ENCODE results near the gene CDYL2. TPM values are rescaled to one million over a fixed set of nuclear protein-coding genes. Genes with fewer than 3 reads are reported as not detected.

CDYL2 gene
- total RNA-seq, 2 experiments from 2014 or later, result 10.4 to 11.4 TPM

GRCh38 chr16:80640316-80640715, 164.1 kb downstream of the CDYL2 start:
- Mint-ChIP-seq H3K27me3 (no peaks in the 10 kb centered on the region), H3K4me1 (ENCODE audit: low read depth) (no peaks in the 10 kb centered on the region), H3K9me3 (peaks cover 4% of the 10 kb centered on the region), H3K4me3 (no peak overlapping the region), H3K27ac (no peak overlapping the region), H3K36me3 (ENCODE audit: low read depth) (peaks cover under 1% of the 10 kb centered on the region)
- no peak for ATAC-seq
- POLR2A ChIA-PET, result no interaction called here
- no peak for DNase-seq
- CTCF ChIA-PET, result no interaction called here
- intact Hi-C loops (cut with micrococcal nuclease), result no loop called here
- TF ChIP-seq CTCF (IDR thresholded peaks at IDR 0.05), result no peak

DNA sequence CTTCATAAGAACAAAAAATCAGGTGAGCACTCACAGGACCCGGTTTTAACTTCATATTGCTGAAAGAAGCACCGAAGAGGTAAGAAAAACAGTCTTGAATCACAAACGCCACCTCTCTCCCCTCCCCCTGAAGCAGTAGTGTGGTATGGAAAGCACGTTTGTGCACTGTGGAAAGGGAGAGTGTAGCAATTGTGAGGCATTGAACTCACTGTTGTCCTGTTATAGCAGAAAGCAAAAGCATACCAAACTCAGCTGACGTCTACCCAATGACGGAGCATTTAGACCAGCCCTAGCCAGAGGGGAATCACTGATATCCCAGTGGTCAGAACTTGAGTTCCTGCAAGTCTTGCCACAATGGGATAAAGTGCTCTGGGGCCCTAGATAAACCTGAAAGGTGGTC, 164.8 kb downstream of the CDYL2 start:
- Mint-ChIP-seq H3K27ac (no peak overlapping the region), H3K36me3 (ENCODE audit: low read depth) (peaks cover 3% of the 10 kb centered on the region), H3K9me3 (peaks cover 6% of the 10 kb centered on the region), H3K27me3 (no peaks in the 10 kb centered on the region), H3K4me1 (ENCODE audit: low read depth) (no peaks in the 10 kb centered on the region), H3K4me3 (no peak overlapping the region)
- TF ChIP-seq CTCF (IDR thresholded peaks at IDR 0.05), result no peak
- ChIA-PET POLR2A (no interaction called here), CTCF (no interaction called here)
- intact Hi-C loops (cut with micrococcal nuclease), result no loop called here
- no peak for DNase-seq
- no peak for ATAC-seq

GRCh38 chr16:80637621-80638020, 166.8 kb downstream of the CDYL2 start:
- ChIA-PET POLR2A (no interaction called here), CTCF (no interaction called here)
- Mint-ChIP-seq H3K9me3 (peaks cover 9% of the 10 kb centered on the region), H3K4me1 (ENCODE audit: low read depth) (no peaks in the 10 kb centered on the region), H3K4me3 (no peak overlapping the region), H3K27me3 (no peaks in the 10 kb centered on the region), H3K27ac (no peak overlapping the region), H3K36me3 (ENCODE audit: low read depth) (peaks cover 4% of the 10 kb centered on the region)
- DNase-seq, result no peak
- intact Hi-C loops (cut with micrococcal nuclease), result no loop called here
- no peak for TF ChIP-seq CTCF (IDR thresholded peaks at IDR 0.05)
- no peak for ATAC-seq

DNA sequence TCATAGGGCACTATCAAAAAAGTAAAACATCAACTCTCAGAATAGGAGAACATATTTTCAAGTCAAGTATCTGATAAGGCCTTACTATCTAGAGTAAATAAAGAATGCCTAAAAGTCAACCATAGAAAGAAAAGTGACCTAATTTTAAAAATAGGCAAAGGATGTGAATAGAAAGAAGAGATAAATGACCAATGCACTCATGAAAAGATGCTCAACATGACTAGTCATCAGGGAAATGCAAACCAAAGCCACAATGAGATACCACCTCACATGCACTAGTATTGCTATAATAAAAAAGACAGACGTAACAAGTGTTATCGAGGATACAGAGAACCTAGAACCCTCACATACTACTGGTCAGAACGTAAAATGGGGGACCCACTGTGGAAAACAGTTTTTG, 172.8 kb downstream of the CDYL2 start:
- H3K36me3 Mint-ChIP-seq (ENCODE audit: low read depth), result peaks cover 13% of the 10 kb centered on the region
- intact Hi-C loops (cut with micrococcal nuclease), result no loop called here
- H3K27ac Mint-ChIP-seq, result no peak overlapping the region
- no peak for TF ChIP-seq CTCF (IDR thresholded peaks at IDR 0.05)
- ATAC-seq (no peak), DNase-seq (no peak)
- no peaks in the 10 kb centered on the region for H3K27me3 Mint-ChIP-seq
- H3K4me3 Mint-ChIP-seq, result no peak overlapping the region
- POLR2A ChIA-PET, result no interaction called here
- CTCF ChIA-PET, result no interaction called here
- H3K9me3 Mint-ChIP-seq, result peaks cover 16% of the 10 kb centered on the region
- no peaks in the 10 kb centered on the region for H3K4me1 Mint-ChIP-seq (ENCODE audit: low read depth)

DNA sequence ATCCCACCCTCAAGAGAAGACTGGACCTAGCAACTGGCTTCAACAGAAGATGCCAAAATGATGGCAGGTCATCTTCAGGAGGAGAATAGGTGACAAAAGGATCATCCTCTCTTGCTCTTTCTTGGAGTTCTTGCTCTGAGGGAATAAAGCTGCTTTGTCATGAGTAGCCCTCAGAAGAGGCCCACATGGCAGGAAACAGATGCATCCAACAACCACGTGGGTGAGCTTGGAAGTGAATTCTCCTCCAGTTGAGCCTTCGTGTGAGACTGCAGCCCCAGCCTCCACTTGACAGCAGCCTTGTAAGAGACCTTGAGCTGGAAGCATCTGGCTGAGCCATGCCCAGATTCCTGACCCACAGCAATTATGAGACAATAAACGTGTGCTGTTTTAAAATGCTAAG, 176.1 kb downstream of the CDYL2 start:
- POLR2A ChIA-PET, result no interaction called here
- ATAC-seq (no peak), DNase-seq (no peak)
- H3K4me1 Mint-ChIP-seq (ENCODE audit: low read depth), result no peaks in the 10 kb centered on the region
- CTCF ChIA-PET, result interaction anchor here (1.2 kb wide), 1 partner anchor 101 kb away, joined by 6 read pairs; no protein-coding TSS in a partner anchor
- intact Hi-C loops (cut with micrococcal nuclease), result no loop called here
- H3K4me3 Mint-ChIP-seq, result no peak overlapping the region
- no peak for TF ChIP-seq CTCF (IDR thresholded peaks at IDR 0.05)
- H3K27ac Mint-ChIP-seq, result no peak overlapping the region
- peaks cover 7% of the 10 kb centered on the region for H3K9me3 Mint-ChIP-seq
- H3K36me3 Mint-ChIP-seq (ENCODE audit: low read depth), result peaks cover 10% of the 10 kb centered on the region
- no peaks in the 10 kb centered on the region for H3K27me3 Mint-ChIP-seq
